Fibroblast of skin of scalp (primary cell): ENCODE data around the gene TESK2.

Source experiments
- DNase-seq: peaks from one replicate; pipeline ENCODE4 v3.0.0-alpha.2; 2013

TESK2 gene

DNA sequence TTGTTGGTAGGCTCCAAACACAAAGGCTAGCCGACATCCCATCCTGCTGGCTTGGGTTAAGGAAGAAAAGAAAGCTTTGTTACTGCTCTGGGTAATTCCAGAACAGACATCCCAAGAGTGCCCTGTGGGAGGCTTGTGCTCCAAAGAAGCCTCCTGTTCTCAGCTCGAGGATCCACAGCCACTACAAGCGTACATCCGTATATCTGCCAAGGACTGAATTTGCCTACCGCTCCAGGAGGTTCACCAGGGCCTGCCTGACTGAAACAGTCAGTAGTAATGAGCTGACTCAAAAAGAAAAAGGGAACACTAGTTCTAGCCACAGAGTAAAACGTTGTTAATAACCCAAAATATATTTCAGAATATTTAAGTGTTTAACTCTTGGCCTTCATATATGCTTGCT is 125.9 kb downstream of the TESK2 start:
- DNase-seq = no peak

DNA sequence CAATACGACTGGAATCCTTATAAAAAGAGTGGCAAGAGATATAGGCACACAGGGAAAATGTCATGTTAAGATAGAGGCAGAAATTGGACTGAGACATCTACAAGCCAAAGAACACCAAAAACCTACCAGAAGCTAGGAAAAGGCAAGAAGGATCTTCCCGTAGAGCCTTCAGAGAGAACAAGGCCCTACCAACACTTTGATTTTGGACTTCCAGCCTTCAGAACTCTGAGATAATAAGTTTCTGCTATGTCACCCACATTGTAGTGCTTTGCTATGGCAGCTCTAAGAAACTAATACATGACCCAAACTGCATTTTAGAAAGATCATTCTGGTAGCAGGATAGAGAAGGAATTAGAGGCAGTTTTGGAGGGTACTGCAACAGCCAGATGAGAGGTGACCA is 126.7 kb downstream of the TESK2 start:
- no peak for DNase-seq

DNA sequence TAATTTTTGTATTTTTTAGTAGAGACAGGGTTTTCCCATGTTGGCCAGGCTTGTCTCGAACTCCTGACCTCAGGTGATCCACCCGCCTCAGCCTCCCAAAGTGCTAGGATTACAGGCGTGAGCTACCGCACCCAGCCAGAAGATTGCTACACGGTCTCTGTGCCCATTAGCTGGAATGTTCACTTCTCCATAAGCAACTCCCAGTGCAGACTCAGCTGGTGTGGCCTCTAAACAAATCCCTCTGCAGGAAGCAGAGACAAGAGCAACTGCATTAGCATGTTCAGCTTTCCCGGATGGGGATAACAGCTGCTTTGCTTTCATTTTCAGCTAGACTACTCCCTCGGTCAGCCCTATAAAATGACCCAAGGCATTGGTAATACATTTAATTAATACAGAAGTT is 130.0 kb downstream of the TESK2 start:
- peak; percentile 50 for DNase-seq

- peak; percentile 68 for DNase-seq
Measured at GRCh38 chr1:45359882-45360513, 131.0 kb downstream of the TESK2 start.

DNA sequence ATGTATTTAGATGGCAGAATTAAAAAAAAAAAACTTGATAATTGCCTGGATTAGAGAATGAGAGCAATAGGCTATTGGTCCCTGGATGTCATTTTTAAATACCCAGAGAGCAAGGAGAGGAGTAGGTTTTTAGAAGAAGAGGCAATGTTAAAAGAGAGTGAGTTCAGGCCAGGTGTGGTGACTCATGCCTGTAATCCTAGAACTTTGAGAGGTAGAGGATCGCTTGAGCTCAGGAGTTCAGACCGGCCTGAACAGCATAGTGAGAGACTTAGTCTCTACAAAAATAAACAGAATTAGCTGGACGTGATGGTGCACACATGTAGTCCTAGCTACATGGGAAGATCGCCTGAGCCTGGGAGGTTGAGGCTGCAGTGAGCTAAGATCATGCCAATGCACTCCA is 134.8 kb downstream of the TESK2 start:
- no peak for DNase-seq

GRCh38 chr1:45355683-45356082 is 135.3 kb downstream of the TESK2 start:
- DNase-seq = no peak

GRCh38 chr1:45354838-45355237 is 136.1 kb downstream of the TESK2 start:
- no peak for DNase-seq

GRCh38 chr1:45353685-45354084 is 137.3 kb downstream of the TESK2 start:
- DNase-seq = no peak

- DNase-seq = no peak
Measured at GRCh38 chr1:45351508-45351907, 139.5 kb downstream of the TESK2 start.

DNA sequence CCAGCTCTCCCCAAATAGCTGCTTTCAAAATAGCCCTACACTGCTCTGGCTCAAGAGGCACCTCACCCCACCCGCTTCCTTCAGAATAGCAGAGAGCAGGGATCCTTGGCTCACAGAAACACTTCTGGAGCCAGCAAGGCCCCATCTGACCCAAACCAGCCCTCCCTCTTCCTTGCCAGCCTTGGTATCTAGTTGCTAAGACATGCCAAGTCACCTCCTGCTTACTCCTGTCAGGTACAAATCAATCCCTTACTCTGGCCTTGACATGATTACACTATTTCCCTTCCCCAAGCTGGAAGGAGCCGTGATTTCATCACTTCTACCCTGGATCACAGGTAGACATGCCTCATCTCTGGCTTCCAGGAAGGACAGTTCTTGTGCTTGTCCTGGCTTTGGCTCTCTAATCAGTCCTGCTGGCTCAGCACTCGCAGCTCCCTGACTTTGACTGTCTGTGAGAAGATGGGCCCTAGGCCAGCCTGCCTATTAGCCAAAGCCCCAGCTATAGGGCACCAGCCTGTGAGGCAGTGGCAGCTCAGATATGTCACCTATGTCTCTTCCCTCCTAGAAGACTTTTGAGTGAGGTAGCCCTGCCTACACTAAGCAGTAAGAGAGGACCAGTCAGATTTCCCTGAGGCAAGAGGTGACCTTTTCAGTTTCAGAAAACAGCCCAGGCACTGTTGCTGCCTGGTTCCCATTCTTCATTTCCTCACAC is 141.8 kb downstream of the TESK2 start:
- DNase-seq = no peak

GRCh38 chr1:45348609-45348965 is 142.4 kb downstream of the TESK2 start:
- DNase-seq = no peak

DNA sequence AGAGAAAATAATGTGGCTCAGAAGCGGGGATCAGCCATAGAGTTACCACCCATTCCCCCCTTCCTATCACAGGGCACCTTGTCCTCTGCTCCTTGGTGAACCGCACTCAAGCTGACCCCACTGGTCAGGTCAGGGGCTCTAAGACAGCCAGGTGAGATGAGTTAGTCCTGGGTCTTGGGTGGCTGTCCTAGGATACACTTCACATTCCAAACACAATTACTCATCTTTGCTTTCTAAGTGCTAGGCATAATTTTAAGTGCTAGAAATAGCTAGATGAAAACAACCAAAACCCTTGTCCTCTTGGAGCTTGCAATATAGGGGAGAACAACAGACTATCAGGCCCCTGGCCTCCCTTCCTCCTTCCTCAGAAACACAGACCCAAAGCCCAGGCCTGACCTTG is 142.9 kb downstream of the TESK2 start:
- DNase-seq = peak; percentile 36

- DNase-seq = no peak
Measured at GRCh38 chr1:45346473-45346872, 144.5 kb downstream of the TESK2 start.

GRCh38 chr1:45345014-45345413 is 145.9 kb downstream of the TESK2 start:
- no peak for DNase-seq

- DNase-seq = no peak
Measured at GRCh38 chr1:45344499-45344898, 146.5 kb downstream of the TESK2 start.

- no peak for DNase-seq
Measured at GRCh38 chr1:45340816-45341466, 150.0 kb downstream of the TESK2 start.

DNA sequence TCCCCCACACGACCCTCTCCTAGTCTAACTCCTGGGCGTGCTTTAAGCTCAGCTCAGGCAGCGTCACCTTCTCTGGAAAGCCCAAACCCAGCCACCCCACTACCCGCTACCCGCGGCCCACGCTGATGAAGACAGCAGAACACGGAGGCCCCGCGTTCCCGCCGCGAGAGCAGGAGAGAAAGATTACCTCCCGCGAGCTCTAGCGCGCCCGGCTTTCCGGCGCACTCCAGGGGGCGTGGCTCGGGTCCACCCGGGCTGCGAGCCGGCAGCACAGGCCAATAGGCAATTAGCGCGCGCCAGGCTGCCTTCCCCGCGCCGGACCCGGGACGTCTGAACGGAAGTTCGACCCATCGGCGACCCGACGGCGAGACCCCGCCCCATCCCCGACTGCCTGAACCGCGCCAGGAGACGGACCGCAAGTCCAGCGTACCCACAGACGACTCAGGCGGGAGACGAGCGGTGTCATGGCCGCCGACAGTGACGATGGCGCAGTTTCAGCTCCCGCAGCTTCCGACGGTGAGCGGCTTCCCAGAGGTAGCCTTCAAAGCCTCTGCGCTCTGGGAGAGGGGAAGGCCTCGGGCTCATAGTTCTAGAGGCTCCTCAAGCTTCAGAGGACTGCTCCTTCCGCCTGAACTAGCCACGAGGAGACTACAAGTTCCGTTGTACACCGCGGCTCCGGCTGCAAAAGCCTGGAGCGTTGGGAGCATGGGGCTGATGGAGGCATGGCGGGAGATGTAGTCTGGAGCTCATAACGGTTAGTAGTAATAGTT is 151.0 kb downstream of the TESK2 start, which contains the start of the genes MUTYH and TOE1:
Gene MUTYH (minus strand): TSS at position 652 of the 770 bp plus-strand sequence. CDS start 5,935 bp downstream, outside the sequence.
Gene TOE1 (plus strand): TSS at position 382 of the 770 bp plus-strand sequence. CDS start 83 bp downstream, at position 465.
- DNase-seq = peak; percentile 92

- DNase-seq = no peak
Measured at GRCh38 chr1:45337630-45338325, 153.2 kb downstream of the TESK2 start.

- DNase-seq = no peak
Measured at GRCh38 chr1:45335855-45336324, 155.1 kb downstream of the TESK2 start.

GRCh38 chr1:45334308-45335245 is 156.4 kb downstream of the TESK2 start:
- no peak for DNase-seq

- no peak for DNase-seq
Measured at GRCh38 chr1:45332346-45332720, 158.6 kb downstream of the TESK2 start.
